A673 (cell line): ENCODE results near the gene SH3RF3. TPM values are rescaled to one million over a fixed set of nuclear protein-coding genes. Genes with fewer than 3 reads are reported as not detected.

Source experiments
- BruUV-seq: library from RNA; stranded (reverse); fragments of 400-500 nt; replicated peaks from 2 replicates; lab custom pipeline; 2021; lab: Mats Ljungman, UMichigan
- CTCF ChIA-PET: fragments of 300-600 bp; sonication (Branson Sonifier 250); formaldehyde crosslinking; loops from one replicate; lab custom pipeline; 2022; ENCODE audit warnings: antibody characterized with exemption; lab: Charles Lee
- POLR2A ChIA-PET: fragments of 300-600 bp; sonication (Branson Sonifier 250); formaldehyde crosslinking; loops from one replicate; lab custom pipeline; 2022; ENCODE audit warnings: antibody characterized with exemption; ENCODE audit not compliant: low non-redundant PET; lab: Charles Lee
- DNase-seq: peaks from one replicate; pipeline ENCODE4 v3.0.0-alpha.2; 2015; ENCODE audit warnings: low spot score
- H3K27ac ChIP-seq: fragments of 200-600 bp; sonication (generic); 2 replicates; pipeline ENCODE4 v1.5.1; 2016; ENCODE audit warnings: mixed run types, low read depth, mild to moderate bottlenecking, mixed read lengths, antibody characterized with exemption, low read length; ENCODE audit not compliant: poor library complexity, severe bottlenecking
- H3K27me3 ChIP-seq: fragments of 200-600 bp; sonication (generic); replicated peaks from 2 replicates; pipeline ENCODE4 v1.6.1; 2017; ENCODE audit warnings: mixed run types, low read depth, mild to moderate bottlenecking, mixed read lengths, antibody characterized with exemption, low read length; ENCODE audit not compliant: insufficient read depth, poor library complexity
- H3K36me3 ChIP-seq: fragments of 200-600 bp; sonication (generic); 2 replicates; pipeline ENCODE4 v1.6.1; 2016; ENCODE audit warnings: mixed run types, mild to moderate bottlenecking, mixed read lengths, antibody characterized with exemption, low read length; ENCODE audit not compliant: insufficient read depth, poor library complexity, severe bottlenecking
- H3K4me1 ChIP-seq: fragments of 200-600 bp; sonication (generic); 2 replicates; pipeline ENCODE4 v1.6.1; 2017; ENCODE audit warnings: mixed run types, mild to moderate bottlenecking, mixed read lengths, antibody characterized with exemption, low read length; ENCODE audit not compliant: insufficient read depth, poor library complexity, severe bottlenecking
- H3K4me3 ChIP-seq: fragments of 200-600 bp; sonication (generic); 2 replicates; pipeline ENCODE4 v1.5.1; 2016; ENCODE audit warnings: low read depth, mixed run types, mild to moderate bottlenecking, mixed read lengths, low read length; ENCODE audit not compliant: poor library complexity, severe bottlenecking
- H3K9me3 ChIP-seq: fragments of 200-600 bp; sonication (generic); 2 replicates; pipeline ENCODE4 v1.6.1; 2016; ENCODE audit warnings: mixed run types, low read depth, mild to moderate bottlenecking, mixed read lengths, antibody characterized with exemption, low read length; ENCODE audit not compliant: poor library complexity, severe bottlenecking
- CTCF ChIP-seq: fragments of 300-800, 200-600 bp; sonication (generic); conservative IDR thresholded peaks from 2 replicates; pipeline ENCODE4 v1.5.1; 2017; ENCODE audit warnings: low read depth, mild to moderate bottlenecking, antibody characterized with exemption, low read length, moderate library complexity, mixed read lengths
- EZH2 ChIP-seq: fragments of 200-600 bp; sonication (generic); IDR thresholded peaks from 2 replicates; pipeline ENCODE4 v1.6.1; 2017; ENCODE audit warnings: borderline replicate concordance, low read depth, mild to moderate bottlenecking, mixed read lengths, antibody characterized with exemption, low read length; ENCODE audit not compliant: poor library complexity, severe bottlenecking
- intact Hi-C: fragments of 100-400 bp; cut with micrococcal nuclease; formaldehyde crosslinking; loops from one replicate; pipeline ENCODE4 v1.10.0; 2022; ENCODE audit not compliant: unreplicated experiment
- total RNA-seq: library from RNA; stranded (reverse); gene quantifications from 2 replicates; pipeline ENCODE4 v1.2.3, GENCODE V29; 2021

The SH3RF3 gene
- total RNA-seq, 1 experiment from 2014 or later = 0.15 TPM

- no peaks in the 10 kb centered on the region for H3K36me3 ChIP-seq
- no peak overlapping the region for H3K27ac ChIP-seq
- intact Hi-C loops = no loop called here
- no peak for DNase-seq
- POLR2A ChIA-PET = no interaction called here
- no peaks in the 10 kb centered on the region for H3K9me3 ChIP-seq
- CTCF ChIA-PET = no interaction called here
- no TSS peak for BruUV-seq
- no peaks in the 10 kb centered on the region for H3K4me1 ChIP-seq
- H3K4me3 ChIP-seq = no peak overlapping the region
- TF ChIP-seq EZH2 (no peak), CTCF (no peak)
- no peaks in the 10 kb centered on the region for H3K27me3 ChIP-seq
These were observed 301.3 kb downstream of the SH3RF3 start for GRCh38 chr2:109430329-109430636.

- Histone ChIP-seq H3K4me3 (no peak overlapping the region), H3K36me3 (no peaks in the 10 kb centered on the region), H3K27me3 (no peaks in the 10 kb centered on the region), H3K27ac (no peak overlapping the region), H3K4me1 (no peaks in the 10 kb centered on the region), H3K9me3 (no peaks in the 10 kb centered on the region)
- DNase-seq = no peak
- ChIA-PET POLR2A (no interaction called here), CTCF (no interaction called here)
- intact Hi-C loops = no loop called here
- no TSS peak for BruUV-seq
- no peak for TF ChIP-seq EZH2
- no peak for TF ChIP-seq CTCF
These were observed 303.4 kb downstream of the SH3RF3 start for GRCh38 chr2:109432421-109432820.

GRCh38 chr2:109433486-109433885 is 304.5 kb downstream of the SH3RF3 start:
- no peak for DNase-seq
- H3K36me3 ChIP-seq = no peaks in the 10 kb centered on the region
- no peak overlapping the region for H3K27ac ChIP-seq
- no peak overlapping the region for H3K4me3 ChIP-seq
- ChIA-PET CTCF (no interaction called here), POLR2A (no interaction called here)
- no peaks in the 10 kb centered on the region for H3K4me1 ChIP-seq
- TF ChIP-seq CTCF (no peak), EZH2 (no peak)
- H3K27me3 ChIP-seq = no peaks in the 10 kb centered on the region
- BruUV-seq = no TSS peak
- intact Hi-C loops = no loop called here
- H3K9me3 ChIP-seq = no peaks in the 10 kb centered on the region
